ENCODE measurements around the gene SMIM24. TPM values are rescaled to one million over a fixed set of nuclear protein-coding genes. Genes with fewer than 3 reads are reported as not detected.
"Not testable (repeated sequence)": the region's sequence is repeated elsewhere in the genome, so short reads cannot be mapped to it uniquely, and the experiment has no call there.

Gene SMIM24
- polyA plus RNA-seq, 4 donors, result 454 to 598 (median 485) TPM

- DNase-seq (ENCODE audit: low read depth in 4 of 4, low spot score in 2 of 4), result no peak
Measured at GRCh38 chr19:3457528-3458228, 22.6 kb downstream of the SMIM24 start.

GRCh38 chr19:3456925-3457527, 23.3 kb downstream of the SMIM24 start:
- no peak for DNase-seq (ENCODE audit: low read depth in 4 of 4, low spot score in 2 of 4)

- DNase-seq (ENCODE audit: low read depth in 4 of 4, low spot score in 2 of 4), result no peak
Measured at GRCh38 chr19:3455960-3456601, 24.2 kb downstream of the SMIM24 start.

- DNase-seq (ENCODE audit: low read depth in 4 of 4, low spot score in 2 of 4), result no peak
Measured at GRCh38 chr19:3455393-3455955, 24.9 kb downstream of the SMIM24 start.

GRCh38 chr19:3454656-3455392, 25.5 kb downstream of the SMIM24 start:
- no peak for DNase-seq (ENCODE audit: low read depth in 4 of 4, low spot score in 2 of 4)

GRCh38 chr19:3453840-3454239, 26.5 kb downstream of the SMIM24 start:
- no peak for DNase-seq (ENCODE audit: low read depth in 4 of 4, low spot score in 2 of 4)

GRCh38 chr19:3452942-3453214, 27.4 kb downstream of the SMIM24 start:
- DNase-seq (ENCODE audit: low read depth in 4 of 4, low spot score in 2 of 4), result not testable (repeated sequence)

- no peak for DNase-seq (ENCODE audit: low read depth in 4 of 4, low spot score in 2 of 4)
Measured at GRCh38 chr19:3452171-3452941, 28.0 kb downstream of the SMIM24 start.

- DNase-seq (ENCODE audit: low read depth in 4 of 4, low spot score in 2 of 4), result no peak
Measured at GRCh38 chr19:3451451-3451866, 28.9 kb downstream of the SMIM24 start.

- no peak for DNase-seq (ENCODE audit: low read depth in 4 of 4, low spot score in 2 of 4)
Measured at GRCh38 chr19:3450796-3451411, 29.4 kb downstream of the SMIM24 start.

GRCh38 chr19:3448616-3449334, 31.6 kb downstream of the SMIM24 start:
- no peak for DNase-seq (ENCODE audit: low read depth in 4 of 4, low spot score in 2 of 4)

GRCh38 chr19:3446657-3447056, 33.7 kb downstream of the SMIM24 start:
- DNase-seq (ENCODE audit: low read depth in 4 of 4, low spot score in 2 of 4), result not testable (repeated sequence)

GRCh38 chr19:3444695-3445234, 35.6 kb downstream of the SMIM24 start:
- no peak for DNase-seq (ENCODE audit: low read depth in 4 of 4, low spot score in 2 of 4)

GRCh38 chr19:3443840-3444694, 36.3 kb downstream of the SMIM24 start:
- DNase-seq (ENCODE audit: low read depth in 4 of 4, low spot score in 2 of 4), result no peak

GRCh38 chr19:3442487-3443071, 37.7 kb downstream of the SMIM24 start:
- DNase-seq (ENCODE audit: low read depth in 4 of 4, low spot score in 2 of 4), result no peak

GRCh38 chr19:3441986-3442329, 38.4 kb downstream of the SMIM24 start:
- DNase-seq (ENCODE audit: low read depth in 4 of 4, low spot score in 2 of 4), result no peak

GRCh38 chr19:3441089-3441985, 39.0 kb downstream of the SMIM24 start:
- no peak for DNase-seq (ENCODE audit: low read depth in 4 of 4, low spot score in 2 of 4)
